GM12892 (cell line): ENCODE data around the gene MGLL.

Experiments used
- POLR2A ChIP-seq: IDR thresholded peaks from 2 replicates; pipeline ENCODE4 v1.6.1; 2011; ENCODE audit warnings: low read depth, low read length, control low read depth
- POLR2AphosphoS5 ChIP-seq: IDR thresholded peaks from 2 replicates; pipeline ENCODE4 v1.6.1; 2011; ENCODE audit warnings: low read depth, low read length, control low read depth
- TAF1 ChIP-seq: IDR thresholded peaks from 2 replicates; pipeline ENCODE4 v1.6.1; 2011; ENCODE audit warnings: low read depth, mild to moderate bottlenecking, control low read depth, low read length, borderline replicate concordance

GRCh38 chr3:127851899-127852298, 29.6 kb upstream of the MGLL start:
- TF ChIP-seq POLR2A (no peak), POLR2AphosphoS5 (no peak), TAF1 (no peak)
